Adrenal gland (tissue), 12 donors: Measurements from ENCODE around the gene ARHGEF40. TPM values are rescaled to one million over a fixed set of nuclear protein-coding genes. Genes with fewer than 3 reads are reported as not detected.
"Not testable (repeated sequence)": the region's sequence is repeated elsewhere in the genome, so short reads cannot be mapped to it uniquely, and the experiment has no call there.

Experiments
- DNase-seq, 7 donors: peaks; one replicate each; pipeline ENCODE4 v3.0.0-alpha.2; 2019 to 2020
- H3K27ac ChIP-seq, 5 donors: fragments of 200-600 bp; sonication (generic) in 4 of 5; 1 replicate in 3 of 5; 2 replicates in 2 of 5; pipeline versions ENCODE4 v1.5.1 to v1.8.0; 2016 to 2020; ENCODE audit warnings: mild to moderate bottlenecking in 1 of 5
- H3K27me3 ChIP-seq: fragments of 200-600 bp; 2 replicates; pipeline ENCODE4 v1.8.0; 2021
- H3K36me3 ChIP-seq, 2 donors: fragments of 200-600 bp; replicated peaks in 1 of 2; 1 replicate in 1 of 2; 2 replicates in 1 of 2; pipeline versions ENCODE4 v1.5.1 to v1.8.0; 2018 to 2022
- H3K4me1 ChIP-seq, 2 donors: fragments of 200-600 bp; replicated peaks in 1 of 2; 1 replicate in 1 of 2; 2 replicates in 1 of 2; pipeline versions ENCODE4 v1.5.1 to v1.8.0; 2018 to 2021
- H3K4me3 ChIP-seq, 4 donors: fragments of 200-600 bp; sonication (generic) in 3 of 4; one replicate each; pipeline ENCODE4 v1.5.1; 2016 to 2018
- H3K9me3 ChIP-seq, 3 donors: fragments of 200-600 bp; sonication (generic) in 1 of 3; replicated peaks in 1 of 3; 1 replicate in 2 of 3; 2 replicates in 1 of 3; pipeline versions ENCODE4 v1.5.1 to v1.8.0; 2016 to 2021
- CTCF ChIP-seq, 6 experiments: fragments of 450-650 bp in 4 of 6; fragments of 200-600 bp in 2 of 6; sonication (generic) in 1 of 6; IDR thresholded peaks; 1 replicate in 5 of 6; 2 replicates in 1 of 6; pipeline versions ENCODE4 v1.5.1 to v1.8.0; 2016 to 2021; ENCODE audit warnings: antibody characterized with exemption in 6 of 6, mild to moderate bottlenecking in 2 of 6, moderate library complexity in 1 of 6
- POLR2A ChIP-seq, 2 donors: fragments of 450-650 bp; IDR thresholded peaks; one replicate each; pipeline ENCODE4 v1.6.1; 2017; ENCODE audit warnings: antibody characterized with exemption in 2 of 2, mild to moderate bottlenecking in 2 of 2, moderate library complexity in 1 of 2
- WGBS, 4 donors: extraction: QIAGEN DNeasy Blood & Tissue Kit in 2 of 4; methylation state at CpG; one replicate each; pipeline versions ENCODE4 v1.1.5 to v1.1.7; 2013 to 2017; 5-methylcytosine and 5-hydroxymethylcytosine counted together
- intact Hi-C, 2 donors: fragments of 100-400 bp; cut with DNase I; formaldehyde crosslinking; loops; one replicate each; pipeline versions ENCODE4 v1.14.1 to v1.15.0; 2022 to 2023
- polyA plus RNA-seq, 3 donors: library from polyadenylated mRNA; stranded (reverse); fragments of 200-250 nt in 2 of 3; fragments of 350-450 nt in 1 of 3; fragmentation: Illumina TruSeq in 1 of 3; extraction: RNeasy Lipid Tissue Mini Kit (QIAGEN cat#74804) in 1 of 3; gene quantifications; one replicate each; pipeline ENCODE4 v1.2.3, GENCODE V29; 2013 to 2014
- total RNA-seq, 9 donors: library from RNA; depleted of rRNA in 4 of 9; stranded (reverse); fragments of >200 nt in 4 of 9; fragments of 120-200 nt in 1 of 9; fragmentation: NEBNext Ultra II Directional in 1 of 9; extraction: Animal tissue kit (Norgen Biotek cat#: 25700) in 1 of 9; gene quantifications; one replicate each; pipeline versions ENCODE4 v1.1.0 to v1.2.4, GENCODE V29; 2013 to 2023
- donor health status: healthy with polysubstance abuse.
- donor health status: Bipolar disorder and iron deficiency.
- donor health status: DM: yes; HTN: yes; CAD: no.
- donor health status: DM: no; HTN: no; CAD: no.
- donor health status: DM: no; HTN: no; CAD: no.
- donor health status: DM: yes; HTN: yes; CAD: no.

Gene ARHGEF40
- total and polyA plus RNA-seq, 12 donors, result 48.7 to 258 (median 134) TPM

GRCh38 chr14:21040370-21040925 is 29.7 kb upstream of the ARHGEF40 start:
- peak in 2 of 6 experiments; percentile 9 to 13 for TF ChIP-seq CTCF (IDR thresholded peaks at IDR 0.05)
- TF ChIP-seq POLR2A (IDR thresholded peaks at IDR 0.05), result no peak
- peak overlapping the region in 2 of 5 donors; percentile 75 to 81 for H3K27ac ChIP-seq
- no peaks in the 10 kb centered on the region for H3K36me3 ChIP-seq
- no peak for DNase-seq
- H3K4me1 ChIP-seq, result peaks cover 35 to 62% of the 10 kb centered on the region in 2 donors
- H3K27me3 ChIP-seq, result no peaks in the 10 kb centered on the region
- no peaks in the 10 kb centered on the region for H3K9me3 ChIP-seq
- intact Hi-C loops, result no loop called here
- WGBS, 4 donors, result 73 to 80% (median 78%) methylated on average over 8 of the region's 8 CpGs
- no peak overlapping the region for H3K4me3 ChIP-seq

- H3K27me3 ChIP-seq, H3K4me3 ChIP-seq, H3K9me3 ChIP-seq, DNase-seq, intact Hi-C loops, H3K36me3 ChIP-seq: not testable (repeated sequence)
- Histone ChIP-seq H3K27ac (peak overlapping the region; percentile 1 to 76 (median 54)), H3K4me1 (peaks cover 35 to 62% of the 10 kb centered on the region in 2 donors)
- 84 to 91% (median 88%) methylated on average over 3 of the region's 3 CpGs for WGBS, 4 donors
These were observed 29.2 kb upstream of the ARHGEF40 start for GRCh38 chr14:21040941-21041340.

GRCh38 chr14:21041676-21042433 is 28.2 kb upstream of the ARHGEF40 start, which contains the start of gene RNASE7:
Gene RNASE7, plus strand, starts transcription at chr14:21042362. Its CDS starts 631 bp downstream, at chr14:21042993.
- H3K27me3 ChIP-seq, result no peaks in the 10 kb centered on the region
- WGBS, 4 donors, result 58 to 70% (median 63%) methylated on average over 11 of the region's 11 CpGs
- H3K36me3 ChIP-seq, result no peaks in the 10 kb centered on the region
- peaks cover 35 to 62% of the 10 kb centered on the region in 2 donors for H3K4me1 ChIP-seq
- DNase-seq, result peak; percentile 85 to 93 (median 92)
- intact Hi-C loops, result no loop called here
- no peaks in the 10 kb centered on the region for H3K9me3 ChIP-seq
- peak within 1 kb of the TSS; percentile 9 to 76 (median 65) for H3K27ac ChIP-seq
- H3K4me3 ChIP-seq, result no peak within 1 kb of the TSS
- TF ChIP-seq CTCF (IDR thresholded peaks at IDR 0.05) (no peak), POLR2A (IDR thresholded peaks at IDR 0.05) (no peak)

GRCh38 chr14:21042918-21043317 is 27.2 kb upstream of the ARHGEF40 start:
- Histone ChIP-seq H3K4me1 (peaks cover 40 to 67% of the 10 kb centered on the region in 2 donors), H3K4me3 (no peak overlapping the region), H3K36me3 (no peaks in the 10 kb centered on the region), H3K9me3 (no peaks in the 10 kb centered on the region), H3K27me3 (no peaks in the 10 kb centered on the region), H3K27ac (peak overlapping the region in 3 of 5 donors; percentile 65 to 76 (median 75))
- peak; percentile 44 to 74 (median 59) for DNase-seq
- intact Hi-C loops, result no loop called here
- WGBS, 4 donors, result 45 to 53% (median 49%) methylated on average over 8 of the region's 8 CpGs
- TF ChIP-seq CTCF (IDR thresholded peaks at IDR 0.05), result no peak
- TF ChIP-seq POLR2A (IDR thresholded peaks at IDR 0.05), result peak in 1 of 2 donors; percentile 19
